VCaP (cell line): ENCODE data around the gene EBPL.

Source experiments
- H3K27ac ChIP-seq: fragments of 450-650 bp; 2 replicates; pipeline ENCODE4 v1.5.1; 2017
- TF ChIP-seq, protein P1 (sequence below): fragments of 450-650 bp; conservative IDR thresholded peaks from 2 replicates; pipeline ENCODE4 v1.5.1; 2017; ENCODE audit warnings: mild to moderate bottlenecking, moderate library complexity

Gene EBPL

DNA sequence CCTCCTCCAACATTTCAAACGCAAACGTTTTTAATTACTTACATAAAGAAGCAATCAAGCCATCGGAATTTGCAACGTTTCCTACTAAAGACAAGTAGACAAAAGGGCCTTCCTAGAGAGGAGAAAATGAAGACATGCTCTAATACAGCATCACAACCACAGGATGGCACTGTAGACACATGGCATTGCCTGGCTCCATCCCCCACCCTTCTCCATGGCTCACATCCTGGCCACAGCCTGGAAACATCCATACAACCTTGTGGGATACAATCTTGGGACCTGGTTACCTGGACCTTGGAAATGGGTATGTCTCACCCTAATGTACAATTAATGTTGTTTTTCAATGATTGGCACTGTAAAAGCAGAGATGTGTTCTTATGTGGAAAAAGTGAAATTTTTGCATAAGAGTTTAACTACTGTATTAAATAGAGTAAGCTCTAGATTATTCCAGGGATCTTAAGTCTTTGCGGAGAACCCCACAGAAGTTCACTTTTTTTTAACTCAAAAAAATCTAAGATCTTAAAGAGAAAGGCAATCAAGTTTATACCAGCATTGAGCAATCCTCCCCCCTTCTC lies 21.5 kb downstream of the EBPL start:
- H3K27ac ChIP-seq, result 0 out of 2 replicates have a peak overlapping the region, but pooled peaks have one; percentile 32
- TF ChIP-seq, protein P1, sequence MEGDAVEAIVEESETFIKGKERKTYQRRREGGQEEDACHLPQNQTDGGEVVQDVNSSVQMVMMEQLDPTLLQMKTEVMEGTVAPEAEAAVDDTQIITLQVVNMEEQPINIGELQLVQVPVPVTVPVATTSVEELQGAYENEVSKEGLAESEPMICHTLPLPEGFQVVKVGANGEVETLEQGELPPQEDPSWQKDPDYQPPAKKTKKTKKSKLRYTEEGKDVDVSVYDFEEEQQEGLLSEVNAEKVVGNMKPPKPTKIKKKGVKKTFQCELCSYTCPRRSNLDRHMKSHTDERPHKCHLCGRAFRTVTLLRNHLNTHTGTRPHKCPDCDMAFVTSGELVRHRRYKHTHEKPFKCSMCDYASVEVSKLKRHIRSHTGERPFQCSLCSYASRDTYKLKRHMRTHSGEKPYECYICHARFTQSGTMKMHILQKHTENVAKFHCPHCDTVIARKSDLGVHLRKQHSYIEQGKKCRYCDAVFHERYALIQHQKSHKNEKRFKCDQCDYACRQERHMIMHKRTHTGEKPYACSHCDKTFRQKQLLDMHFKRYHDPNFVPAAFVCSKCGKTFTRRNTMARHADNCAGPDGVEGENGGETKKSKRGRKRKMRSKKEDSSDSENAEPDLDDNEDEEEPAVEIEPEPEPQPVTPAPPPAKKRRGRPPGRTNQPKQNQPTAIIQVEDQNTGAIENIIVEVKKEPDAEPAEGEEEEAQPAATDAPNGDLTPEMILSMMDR, result peak; percentile 93

DNA sequence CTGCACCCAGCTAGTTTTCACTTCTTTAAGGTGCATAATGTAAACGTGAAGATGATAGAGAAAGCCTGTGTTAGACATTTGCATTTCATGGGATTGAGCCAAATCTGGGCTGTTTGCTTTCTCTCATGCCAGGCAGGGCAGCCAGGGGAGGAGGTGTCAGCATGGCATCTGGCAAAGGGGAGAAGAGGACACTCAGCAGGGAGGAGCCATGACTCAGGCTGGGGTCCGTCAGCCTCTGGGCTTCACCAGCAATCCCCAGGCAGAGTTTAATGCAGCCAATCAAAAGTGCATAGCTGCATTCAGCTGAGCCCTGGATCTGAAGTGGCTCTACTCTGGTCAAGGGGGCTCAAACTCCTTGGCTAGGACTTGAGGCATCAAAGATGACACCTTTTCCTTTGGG lies 23.5 kb downstream of the EBPL start:
- H3K27ac ChIP-seq, result peak overlapping the region; percentile 20; the same call in 1 of the 2 replicates
- TF ChIP-seq, protein P1, result no peak

DNA sequence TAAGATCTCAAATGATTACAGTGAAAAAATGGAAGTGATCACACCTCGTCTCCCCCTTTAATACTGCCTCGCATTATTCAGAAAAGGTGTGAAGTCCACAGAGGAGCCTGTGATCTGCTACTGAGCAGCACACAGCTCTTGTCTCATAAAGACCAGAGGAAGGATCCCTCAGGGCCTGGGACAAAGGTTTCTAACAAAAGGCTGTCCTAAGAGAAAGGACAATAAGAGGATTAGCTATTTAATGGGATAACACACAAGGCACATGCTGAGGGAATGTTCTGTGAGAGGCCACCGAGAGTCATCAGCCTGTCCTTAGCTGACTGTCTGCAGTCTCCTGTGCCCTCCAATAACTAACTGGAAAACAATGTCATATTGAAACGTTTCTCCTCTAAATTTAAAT lies 26.7 kb downstream of the EBPL start:
- TF ChIP-seq, protein P1, result no peak
- H3K27ac ChIP-seq, result no peak overlapping the region

DNA sequence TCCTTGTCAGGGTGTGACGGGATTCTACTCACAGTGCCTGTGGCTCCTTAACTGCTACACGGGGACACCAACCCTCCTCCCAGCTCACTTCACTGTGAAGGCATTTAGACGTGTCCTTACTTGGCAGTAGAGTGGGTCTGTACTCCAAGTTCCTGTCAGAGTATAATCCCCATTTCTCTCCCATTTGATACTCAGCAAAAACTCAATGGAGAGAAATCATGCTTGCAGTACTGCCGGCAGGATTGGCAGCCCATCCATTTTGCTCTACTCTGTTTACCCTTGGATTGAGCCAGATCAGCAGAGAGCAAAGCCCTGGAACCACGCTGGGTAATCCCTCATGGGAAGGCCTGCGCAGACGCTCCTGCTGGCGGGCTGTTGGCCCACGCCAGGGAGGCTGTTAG lies 34.0 kb downstream of the EBPL start:
- H3K27ac ChIP-seq, result no peak overlapping the region
- TF ChIP-seq, protein P1, result no peak

DNA sequence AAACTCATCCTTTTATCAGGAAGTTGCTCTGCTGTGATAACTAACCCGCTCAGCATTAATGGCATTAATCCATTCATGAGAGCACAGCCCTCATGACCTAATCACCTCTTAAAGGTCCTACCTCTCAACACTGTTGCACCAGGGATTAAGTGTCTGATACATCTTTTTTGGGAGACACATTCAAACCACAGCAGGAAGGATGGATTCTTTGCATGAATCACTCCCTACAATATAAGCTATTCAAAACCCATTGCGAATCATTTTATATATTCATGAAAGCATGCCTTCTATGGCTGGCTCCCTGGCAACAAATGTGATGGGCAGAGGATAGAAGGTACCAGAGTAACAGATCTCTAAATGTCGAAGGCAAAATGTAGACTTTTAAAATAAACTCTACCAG lies 35.4 kb downstream of the EBPL start:
- TF ChIP-seq, protein P1, result no peak
- no peak overlapping the region for H3K27ac ChIP-seq

DNA sequence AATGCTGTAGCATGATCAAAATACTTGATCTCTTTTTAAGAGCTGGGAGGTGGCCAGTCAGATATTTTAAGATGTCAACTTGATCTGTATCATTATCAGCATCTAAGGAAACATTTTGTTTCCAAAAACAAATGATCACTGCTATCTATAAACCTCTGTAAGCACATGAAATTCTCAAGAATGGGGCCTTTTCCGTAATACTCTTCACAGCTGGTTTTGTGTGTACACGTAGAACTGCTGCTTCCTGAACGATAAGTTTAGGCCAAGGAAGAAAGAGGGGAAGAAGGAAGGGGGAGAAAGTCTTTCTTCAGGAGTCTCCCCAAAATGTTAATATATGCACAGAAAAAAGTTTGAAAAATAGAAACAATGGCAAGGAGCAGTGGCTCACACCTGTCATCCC lies 37.3 kb downstream of the EBPL start:
- H3K27ac ChIP-seq, result no peak overlapping the region
- TF ChIP-seq, protein P1, result no peak

DNA sequence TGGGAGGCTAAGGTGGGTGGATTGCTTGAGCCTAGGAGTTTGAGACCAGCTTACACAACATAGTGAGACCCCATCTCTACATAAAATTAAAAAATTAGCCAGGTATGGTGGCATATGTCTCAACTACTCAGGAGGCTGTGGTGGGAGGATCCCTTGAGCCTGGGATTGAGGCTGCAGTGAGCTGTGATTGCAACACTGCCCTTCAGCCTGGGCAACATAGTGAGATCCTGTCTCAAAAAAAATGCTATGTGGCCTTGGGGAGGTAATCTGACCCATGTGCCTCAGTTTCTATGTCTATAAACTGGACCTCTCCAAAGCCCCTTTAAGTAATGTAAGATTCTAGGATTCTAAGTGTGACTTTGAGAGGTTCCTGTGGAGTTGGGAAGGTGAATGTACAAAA lies 37.8 kb downstream of the EBPL start:
- TF ChIP-seq, protein P1, result no peak
- H3K27ac ChIP-seq, result no peak overlapping the region
